Chondrocyte (in vitro differentiated cells): ENCODE data around the gene SDHC. TPM values are rescaled to one million over a fixed set of nuclear protein-coding genes. Genes with fewer than 3 reads are reported as not detected.

ENCODE experiments used
- DNase-seq: peaks from one replicate; pipeline ENCODE4 v3.0.0; 2021; ENCODE audit warnings: mixed read lengths, low spot score
- H3K27ac Mint-ChIP-seq: one replicate; pipeline ENCODE4 v1.8.0; 2021; ENCODE audit warnings: mild to moderate bottlenecking, moderate library complexity, mixed read lengths; ENCODE audit not compliant: unreplicated experiment
- H3K27me3 Mint-ChIP-seq: 2 replicates; pipeline ENCODE4 v1.8.0; 2021; ENCODE audit warnings: low read depth, mixed read lengths
- H3K36me3 Mint-ChIP-seq: 2 replicates; pipeline ENCODE4 v1.8.0; 2021; ENCODE audit warnings: low read depth, mixed read lengths
- H3K4me1 Mint-ChIP-seq: 2 replicates; pipeline ENCODE4 v1.8.0; 2021; ENCODE audit warnings: low read depth, mild to moderate bottlenecking, mixed read lengths
- H3K4me3 Mint-ChIP-seq: one replicate; pipeline ENCODE4 v1.8.0; 2021; ENCODE audit warnings: mild to moderate bottlenecking, moderate library complexity, mixed read lengths; ENCODE audit not compliant: unreplicated experiment
- H3K9me3 Mint-ChIP-seq: 2 replicates; pipeline ENCODE4 v1.8.0; 2021; ENCODE audit warnings: low read depth, mixed read lengths
- total RNA-seq: library from RNA; stranded (reverse); gene quantifications from 3 replicates; pipeline ENCODE4 v1.2.1, GENCODE V29; 2021
- TF ChIP-seq, protein P1 (sequence below): fragments of 200-600 bp; sonication (generic); IDR thresholded peaks from 2 replicates; pipeline ENCODE4 v1.5.0; 2021; ENCODE audit warnings: antibody characterized with exemption, mild to moderate bottlenecking, moderate library complexity

SDHC gene
- total RNA-seq, 1 donor from 2014 or later, result 128 TPM

DNA sequence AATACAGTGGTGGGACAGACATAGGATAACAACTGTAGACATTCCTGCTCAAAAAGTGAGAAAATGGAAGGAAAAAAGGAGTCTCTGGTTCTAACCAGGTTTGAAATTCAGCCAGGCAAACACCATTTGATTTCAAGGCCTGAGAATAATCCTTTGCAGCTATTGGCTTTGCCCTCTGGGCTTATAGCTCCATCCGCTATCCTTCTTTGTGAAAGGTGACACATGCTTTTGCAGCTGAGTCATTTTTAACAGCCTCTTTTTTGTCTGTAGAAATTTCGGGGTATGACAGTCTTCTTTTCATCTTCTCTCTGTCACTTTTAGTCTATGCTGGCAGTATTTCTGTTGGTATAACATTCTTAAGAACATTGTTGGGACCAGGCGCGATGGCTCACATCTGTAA lies 16.2 kb downstream of the SDHC start:
- H3K9me3 Mint-ChIP-seq, result no peaks in the 10 kb centered on the region
- DNase-seq, result no peak
- no peaks in the 10 kb centered on the region for H3K27me3 Mint-ChIP-seq
- H3K4me1 Mint-ChIP-seq, result peaks cover 7% of the 10 kb centered on the region
- no peak overlapping the region for H3K27ac Mint-ChIP-seq
- TF ChIP-seq, protein P1, sequence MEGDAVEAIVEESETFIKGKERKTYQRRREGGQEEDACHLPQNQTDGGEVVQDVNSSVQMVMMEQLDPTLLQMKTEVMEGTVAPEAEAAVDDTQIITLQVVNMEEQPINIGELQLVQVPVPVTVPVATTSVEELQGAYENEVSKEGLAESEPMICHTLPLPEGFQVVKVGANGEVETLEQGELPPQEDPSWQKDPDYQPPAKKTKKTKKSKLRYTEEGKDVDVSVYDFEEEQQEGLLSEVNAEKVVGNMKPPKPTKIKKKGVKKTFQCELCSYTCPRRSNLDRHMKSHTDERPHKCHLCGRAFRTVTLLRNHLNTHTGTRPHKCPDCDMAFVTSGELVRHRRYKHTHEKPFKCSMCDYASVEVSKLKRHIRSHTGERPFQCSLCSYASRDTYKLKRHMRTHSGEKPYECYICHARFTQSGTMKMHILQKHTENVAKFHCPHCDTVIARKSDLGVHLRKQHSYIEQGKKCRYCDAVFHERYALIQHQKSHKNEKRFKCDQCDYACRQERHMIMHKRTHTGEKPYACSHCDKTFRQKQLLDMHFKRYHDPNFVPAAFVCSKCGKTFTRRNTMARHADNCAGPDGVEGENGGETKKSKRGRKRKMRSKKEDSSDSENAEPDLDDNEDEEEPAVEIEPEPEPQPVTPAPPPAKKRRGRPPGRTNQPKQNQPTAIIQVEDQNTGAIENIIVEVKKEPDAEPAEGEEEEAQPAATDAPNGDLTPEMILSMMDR, result no peak
- H3K4me3 Mint-ChIP-seq, result no peak overlapping the region
- H3K36me3 Mint-ChIP-seq, result peaks cover 27% of the 10 kb centered on the region

- H3K27ac Mint-ChIP-seq, result no peak overlapping the region
- no peak overlapping the region for H3K4me3 Mint-ChIP-seq
- H3K27me3 Mint-ChIP-seq, result no peaks in the 10 kb centered on the region
- no peak for DNase-seq
- TF ChIP-seq, protein P1, result no peak
- H3K9me3 Mint-ChIP-seq, result no peaks in the 10 kb centered on the region
- H3K36me3 Mint-ChIP-seq, result peaks cover 24% of the 10 kb centered on the region
- H3K4me1 Mint-ChIP-seq, result peaks cover 30% of the 10 kb centered on the region
Measured at GRCh38 chr1:161333166-161333565, 19.0 kb downstream of the SDHC start.

DNA sequence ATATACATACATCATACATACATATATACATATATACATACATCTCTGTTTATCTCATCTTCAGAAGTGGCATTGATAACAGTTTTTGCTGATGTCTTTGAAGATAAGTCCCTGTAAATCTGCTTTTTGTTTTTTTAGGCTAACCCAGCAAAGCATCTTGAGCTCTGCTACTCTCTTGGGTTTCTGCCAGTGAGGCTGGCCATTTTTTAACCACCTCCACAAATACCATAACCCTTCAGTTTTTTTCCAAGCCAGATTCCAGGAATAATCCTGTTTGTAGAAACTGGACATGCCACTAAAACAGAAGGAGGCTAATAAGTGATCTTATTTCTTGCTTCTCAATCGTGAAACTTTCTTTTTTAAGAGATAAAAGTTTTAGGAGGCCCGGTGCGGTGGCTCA lies 21.6 kb downstream of the SDHC start:
- Mint-ChIP-seq H3K27ac (peak overlapping the region; percentile 59), H3K4me1 (peaks cover 29% of the 10 kb centered on the region), H3K36me3 (peaks cover 28% of the 10 kb centered on the region), H3K4me3 (no peak overlapping the region), H3K9me3 (no peaks in the 10 kb centered on the region), H3K27me3 (no peaks in the 10 kb centered on the region)
- TF ChIP-seq, protein P1, result no peak
- no peak for DNase-seq

- Mint-ChIP-seq H3K4me3 (no peak overlapping the region), H3K4me1 (peaks cover 22% of the 10 kb centered on the region), H3K27me3 (no peaks in the 10 kb centered on the region), H3K9me3 (no peaks in the 10 kb centered on the region), H3K27ac (no peak overlapping the region), H3K36me3 (peaks cover 18% of the 10 kb centered on the region)
- TF ChIP-seq, protein P1, result no peak
- DNase-seq, result no peak
Measured at GRCh38 chr1:161342177-161342576, 28.0 kb downstream of the SDHC start.

DNA sequence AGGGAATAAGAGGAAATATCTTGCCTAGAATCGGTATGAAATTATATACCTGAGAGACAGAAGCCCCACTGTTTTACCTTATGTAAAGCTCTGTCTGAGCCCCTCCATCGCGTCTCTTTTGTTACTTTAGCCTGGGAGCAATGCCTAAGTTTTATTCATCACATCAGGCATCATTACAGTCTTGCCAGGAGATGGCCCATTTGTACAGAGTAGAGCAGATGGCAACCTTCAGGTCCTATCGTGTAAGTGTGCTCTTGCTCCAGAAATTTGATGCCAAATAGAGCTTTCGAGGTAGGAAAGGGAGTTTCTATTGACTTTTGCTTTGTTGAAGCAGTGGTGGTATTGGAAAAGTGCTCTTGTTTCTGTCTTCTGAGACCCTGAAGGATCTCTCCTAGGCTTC lies 28.6 kb downstream of the SDHC start:
- no peaks in the 10 kb centered on the region for H3K27me3 Mint-ChIP-seq
- no peak overlapping the region for H3K27ac Mint-ChIP-seq
- peaks cover 18% of the 10 kb centered on the region for H3K4me1 Mint-ChIP-seq
- DNase-seq, result no peak
- peaks cover 18% of the 10 kb centered on the region for H3K36me3 Mint-ChIP-seq
- no peak overlapping the region for H3K4me3 Mint-ChIP-seq
- TF ChIP-seq, protein P1, result no peak
- H3K9me3 Mint-ChIP-seq, result no peaks in the 10 kb centered on the region
